DMS79 (cell line): ENCODE measurements around the gene PEX26.
A peak's percentile ranks its signal among the peaks of the same experiment; 100 is the strongest.
"Not testable (repeated sequence)": the region's sequence is repeated elsewhere in the genome, so short reads cannot be mapped to it uniquely, and the experiment has no call there.

Experiments used
- DNase-seq: peaks from one replicate; lab custom pipeline; 2025; lab: John Stamatoyannopoulos, UW

The PEX26 gene

GRCh38 chr22:18096823-18097222 lies 19.0 kb downstream of the PEX26 start:
- no peak for DNase-seq

- DNase-seq = no peak
Observed at GRCh38 chr22:18100781-18101180, 23.0 kb downstream of the PEX26 start.

- DNase-seq = no peak
Observed at GRCh38 chr22:18101536-18101935, 23.7 kb downstream of the PEX26 start.

- no peak for DNase-seq
Observed at GRCh38 chr22:18103527-18104269, 25.9 kb downstream of the PEX26 start.

GRCh38 chr22:18104566-18104965 lies 26.8 kb downstream of the PEX26 start:
- no peak for DNase-seq

GRCh38 chr22:18105981-18106380 lies 28.2 kb downstream of the PEX26 start:
- DNase-seq = not testable (repeated sequence)

- not testable (repeated sequence) for DNase-seq
Observed at GRCh38 chr22:18106550-18107341, 29.0 kb downstream of the PEX26 start.

- no peak for DNase-seq
Observed at GRCh38 chr22:18108187-18108586, 30.4 kb downstream of the PEX26 start.

- DNase-seq = no peak
Observed at GRCh38 chr22:18109410-18110193, 31.8 kb downstream of the PEX26 start.

GRCh38 chr22:18110194-18110953 lies 32.6 kb downstream of the PEX26 start, which contains the start of gene TUBA8:
TUBA8 (plus strand) TSS chr22:18110809; CDS start chr22:18110866, 57 bp downstream.
- DNase-seq = peak; percentile 21

GRCh38 chr22:18110954-18111758 lies 33.4 kb downstream of the PEX26 start:
- no peak for DNase-seq

GRCh38 chr22:18111759-18112330 lies 34.1 kb downstream of the PEX26 start:
- DNase-seq = no peak

- DNase-seq = no peak
Observed at GRCh38 chr22:18112440-18112839, 34.6 kb downstream of the PEX26 start.

GRCh38 chr22:18113680-18114394 lies 36.0 kb downstream of the PEX26 start:
- DNase-seq = no peak

GRCh38 chr22:18114495-18114894 lies 36.7 kb downstream of the PEX26 start:
- no peak for DNase-seq

- no peak for DNase-seq
Observed at GRCh38 chr22:18114976-18115652, 37.3 kb downstream of the PEX26 start.

- DNase-seq = no peak
Observed at GRCh38 chr22:18115906-18116371, 38.1 kb downstream of the PEX26 start.

GRCh38 chr22:18116634-18117033 lies 38.8 kb downstream of the PEX26 start:
- DNase-seq = no peak

GRCh38 chr22:18118345-18118915 lies 40.6 kb downstream of the PEX26 start:
- DNase-seq = no peak
